PC-9 (cell line): ENCODE data around the gene ABCC12. TPM values are rescaled to one million over a fixed set of nuclear protein-coding genes. Genes with fewer than 3 reads are reported as not detected.
A peak's percentile ranks its signal among the peaks of the same experiment; 100 is the strongest.

Source experiments
- BruUV-seq: library from RNA; stranded (reverse); fragments of 400-500 nt; replicated peaks from 2 replicates; lab custom pipeline; 2021; lab: Mats Ljungman, UMichigan
- CTCF ChIA-PET: fragments of 300-600 bp; sonication (Branson Sonifier 250); formaldehyde crosslinking; loops from one replicate; lab custom pipeline; 2022; ENCODE audit warnings: antibody characterized with exemption; lab: Charles Lee
- POLR2A ChIA-PET: fragments of 300-600 bp; sonication (Branson Sonifier 250); formaldehyde crosslinking; loops from one replicate; lab custom pipeline; 2022; ENCODE audit warnings: antibody characterized with exemption; ENCODE audit not compliant: unreplicated experiment; lab: Charles Lee
- DNase-seq, 2 experiments: peaks; one replicate each; pipeline versions ENCODE4 v3.0.0 to v3.0.0-alpha.2; 2015 to 2022; ENCODE audit warnings: mixed read lengths in 1 of 2
- H2AFZ ChIP-seq: fragments of 200-600 bp; sonication (generic); 2 replicates; pipeline ENCODE4 v1.8.1; 2017; ENCODE audit warnings: antibody characterized with exemption
- H3F3A ChIP-seq: fragments of 200-600 bp; sonication (generic); 2 replicates; pipeline ENCODE4 v1.8.1; 2017; ENCODE audit warnings: antibody characterized with exemption, mild to moderate bottlenecking, low read depth; ENCODE audit not compliant: insufficient read depth
- H3K27ac ChIP-seq: fragments of 200-600 bp; sonication (generic); 2 replicates; pipeline ENCODE4 v1.6.1; 2016; ENCODE audit warnings: mixed run types
- H3K27me3 ChIP-seq: fragments of 200-600 bp; sonication (generic); 2 replicates; pipeline ENCODE4 v1.6.1; 2016; ENCODE audit warnings: low read depth, mixed run types; ENCODE audit not compliant: insufficient read depth
- H3K36me3 ChIP-seq: fragments of 200-600 bp; sonication (generic); 2 replicates; pipeline ENCODE4 v1.6.1; 2016; ENCODE audit warnings: low read depth, mixed run types
- H3K4me1 ChIP-seq: fragments of 200-600 bp; sonication (generic); replicated peaks from 2 replicates; pipeline ENCODE4 v1.6.1; 2016; ENCODE audit warnings: mixed run types; ENCODE audit not compliant: insufficient read depth
- H3K4me2 ChIP-seq: fragments of 200-600 bp; sonication (generic); 2 replicates; pipeline ENCODE4 v1.6.1; 2017; ENCODE audit warnings: mixed run types
- H3K4me3 ChIP-seq: fragments of 200-600 bp; sonication (generic); 2 replicates; pipeline ENCODE4 v1.6.1; 2016; ENCODE audit warnings: mixed run types
- H3K79me2 ChIP-seq: fragments of 200-600 bp; sonication (generic); 2 replicates; pipeline ENCODE4 v1.6.1; 2017; ENCODE audit warnings: low read depth, mixed run types
- H3K9me2 ChIP-seq: fragments of 200-600 bp; sonication (generic); 2 replicates; pipeline ENCODE4 v1.8.1; 2017; ENCODE audit warnings: mild to moderate bottlenecking; ENCODE audit not compliant: insufficient read depth
- H3K9me3 ChIP-seq: fragments of 200-600 bp; sonication (generic); 2 replicates; pipeline ENCODE4 v1.8.1; 2016; ENCODE audit warnings: low read depth; ENCODE audit not compliant: insufficient read depth
- H4K20me1 ChIP-seq: fragments of 200-600 bp; sonication (generic); 2 replicates; pipeline ENCODE4 v1.8.1; 2017; ENCODE audit not compliant: insufficient read depth
- EZH2 ChIP-seq: fragments of 200-600 bp; sonication (generic); IDR thresholded peaks from 2 replicates; pipeline ENCODE4 v1.8.0; 2017; ENCODE audit warnings: antibody characterized with exemption, low read depth
- intact Hi-C: fragments of 100-400 bp; cut with micrococcal nuclease; formaldehyde crosslinking; loops from one replicate; pipeline ENCODE4 v1.10.0; 2022; ENCODE audit not compliant: unreplicated experiment
- total RNA-seq: library from RNA; stranded (reverse); gene quantifications from 2 replicates; pipeline ENCODE4 v1.2.3, GENCODE V29; 2021
- TF ChIP-seq, protein P1 (sequence below): fragments of 200-600 bp; sonication (generic); conservative IDR thresholded peaks from 2 replicates; pipeline ENCODE4 v1.6.1; 2017; ENCODE audit warnings: mixed run types, antibody characterized with exemption, mild to moderate bottlenecking, moderate library complexity

The ABCC12 gene
- total RNA-seq, 1 experiment from 2014 or later, result not detected

- intact Hi-C loops, result loop anchor here (10.0 kb wide), 1 partner anchor 1307 kb away; no protein-coding TSS in a partner anchor
- Histone ChIP-seq H3K4me1 (peaks cover 38% of the 10 kb centered on the region), H3F3A (peaks cover 12% of the 10 kb centered on the region; the same call in 1 of the 2 replicates), H3K36me3 (no peaks in the 10 kb centered on the region), H2AFZ (no peak overlapping the region), H3K4me2 (no peak overlapping the region), H3K27me3 (no peaks in the 10 kb centered on the region), H4K20me1 (no peaks in the 10 kb centered on the region), H3K9me2 (no peaks in the 10 kb centered on the region), H3K79me2 (no peaks in the 10 kb centered on the region), H3K4me3 (no peak overlapping the region), H3K27ac (no peak overlapping the region), H3K9me3 (no peaks in the 10 kb centered on the region)
- TF ChIP-seq, protein P1, sequence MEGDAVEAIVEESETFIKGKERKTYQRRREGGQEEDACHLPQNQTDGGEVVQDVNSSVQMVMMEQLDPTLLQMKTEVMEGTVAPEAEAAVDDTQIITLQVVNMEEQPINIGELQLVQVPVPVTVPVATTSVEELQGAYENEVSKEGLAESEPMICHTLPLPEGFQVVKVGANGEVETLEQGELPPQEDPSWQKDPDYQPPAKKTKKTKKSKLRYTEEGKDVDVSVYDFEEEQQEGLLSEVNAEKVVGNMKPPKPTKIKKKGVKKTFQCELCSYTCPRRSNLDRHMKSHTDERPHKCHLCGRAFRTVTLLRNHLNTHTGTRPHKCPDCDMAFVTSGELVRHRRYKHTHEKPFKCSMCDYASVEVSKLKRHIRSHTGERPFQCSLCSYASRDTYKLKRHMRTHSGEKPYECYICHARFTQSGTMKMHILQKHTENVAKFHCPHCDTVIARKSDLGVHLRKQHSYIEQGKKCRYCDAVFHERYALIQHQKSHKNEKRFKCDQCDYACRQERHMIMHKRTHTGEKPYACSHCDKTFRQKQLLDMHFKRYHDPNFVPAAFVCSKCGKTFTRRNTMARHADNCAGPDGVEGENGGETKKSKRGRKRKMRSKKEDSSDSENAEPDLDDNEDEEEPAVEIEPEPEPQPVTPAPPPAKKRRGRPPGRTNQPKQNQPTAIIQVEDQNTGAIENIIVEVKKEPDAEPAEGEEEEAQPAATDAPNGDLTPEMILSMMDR, result no peak
- TF ChIP-seq EZH2, result no peak
- POLR2A ChIA-PET, result no interaction called here
- no TSS peak for BruUV-seq
- no peak for DNase-seq
- CTCF ChIA-PET, result no interaction called here
Observed at GRCh38 chr16:48161906-48162305, 6.1 kb upstream of the ABCC12 start.

- TF ChIP-seq, protein P1, result no peak
- TF ChIP-seq EZH2, result no peak
- Histone ChIP-seq H3K27ac (no peak overlapping the region), H3K9me2 (no peaks in the 10 kb centered on the region), H3F3A (peaks cover 12% of the 10 kb centered on the region; the same call in 1 of the 2 replicates), H3K27me3 (no peaks in the 10 kb centered on the region), H3K4me1 (peaks cover 33% of the 10 kb centered on the region), H3K9me3 (no peaks in the 10 kb centered on the region), H3K79me2 (no peaks in the 10 kb centered on the region), H2AFZ (no peak overlapping the region), H3K4me3 (no peak overlapping the region), H3K36me3 (no peaks in the 10 kb centered on the region), H4K20me1 (no peaks in the 10 kb centered on the region), H3K4me2 (no peak overlapping the region)
- no TSS peak for BruUV-seq
- CTCF ChIA-PET, result no interaction called here
- no peak for DNase-seq
- POLR2A ChIA-PET, result no interaction called here
- intact Hi-C loops, result loop anchor here (10.0 kb wide), 1 partner anchor 1306 kb away; no protein-coding TSS in a partner anchor
Observed at GRCh38 chr16:48160575-48160974, 4.8 kb upstream of the ABCC12 start.

- H3K4me3 ChIP-seq, result no peak overlapping the region
- H3F3A ChIP-seq, result peaks cover 12% of the 10 kb centered on the region; the same call in 1 of the 2 replicates
- no peaks in the 10 kb centered on the region for H4K20me1 ChIP-seq
- no peaks in the 10 kb centered on the region for H3K27me3 ChIP-seq
- peaks cover 26% of the 10 kb centered on the region for H3K4me1 ChIP-seq
- H3K27ac ChIP-seq, result peak overlapping the region; percentile 89
- ChIA-PET CTCF (no interaction called here), POLR2A (interaction anchor here (0.6 kb wide), 1 partner anchor 1202 kb away, joined by 4 read pairs; no protein-coding TSS in a partner anchor)
- H3K9me3 ChIP-seq, result no peaks in the 10 kb centered on the region
- BruUV-seq, result no TSS peak
- peak overlapping the region; percentile 67 for H3K4me2 ChIP-seq
- no peak for TF ChIP-seq EZH2
- TF ChIP-seq, protein P1, result no peak
- H3K9me2 ChIP-seq, result no peaks in the 10 kb centered on the region
- peak; percentile 58 to 88 for DNase-seq
- intact Hi-C loops, result loop anchor here (1.0 to 10.0 kb wide), 8 partner anchors 35 to 1017 kb away; partner anchors contain the start of genes ITFG1 and PHKB
- H2AFZ ChIP-seq, result no peak overlapping the region; the same call in 1 of the 2 replicates
- H3K79me2 ChIP-seq, result no peaks in the 10 kb centered on the region
- H3K36me3 ChIP-seq, result no peaks in the 10 kb centered on the region
Observed at GRCh38 chr16:48158296-48158695, 2.5 kb upstream of the ABCC12 start.
